Activated CD8-positive, alpha-beta T cell treated with anti-CD3 and anti-CD28 coated beads for 36 hours (primary cell): ENCODE measurements around the gene PRDM16. TPM values are rescaled to one million over a fixed set of nuclear protein-coding genes. Genes with fewer than 3 reads are reported as not detected.

Experiments used
- ATAC-seq: fragments of 200-7000 bp; cut with Tn5 transposase; one replicate; pipeline ENCODE4 v1.10.0; 2021; ENCODE audit warnings: mild to moderate bottlenecking, moderate library complexity
- CTCF ChIA-PET: fragments of 350-600 bp; sonication (Branson Sonifier 250); formaldehyde crosslinking; loops from one replicate; lab custom pipeline; 2021; ENCODE audit warnings: antibody characterized with exemption; lab: Charles Lee
- POLR2A ChIA-PET: fragments of 350-600 bp; sonication (Branson Sonifier 250); formaldehyde crosslinking; loops from one replicate; lab custom pipeline; 2021; ENCODE audit warnings: antibody characterized with exemption; lab: Charles Lee
- DNase-seq: peaks from one replicate; pipeline ENCODE4 v3.0.0-alpha.2; 2020
- H3K27ac Mint-ChIP-seq: one replicate; pipeline ENCODE4 v1.8.0; 2021; ENCODE audit warnings: mild to moderate bottlenecking, mixed read lengths
- H3K27me3 Mint-ChIP-seq: one replicate; pipeline ENCODE4 v1.8.0; 2021; ENCODE audit warnings: mixed read lengths
- H3K36me3 Mint-ChIP-seq: one replicate; pipeline ENCODE4 v1.8.0; 2021; ENCODE audit warnings: low read depth, mixed read lengths
- H3K4me1 Mint-ChIP-seq: one replicate; pipeline ENCODE4 v1.8.0; 2021; ENCODE audit warnings: low read depth, mixed read lengths
- H3K4me3 Mint-ChIP-seq: one replicate; pipeline ENCODE4 v1.8.0; 2021; ENCODE audit warnings: mild to moderate bottlenecking, moderate library complexity, mixed read lengths
- H3K9me3 Mint-ChIP-seq: one replicate; pipeline ENCODE4 v1.8.0; 2021; ENCODE audit warnings: mixed read lengths
- intact Hi-C: fragments of 100-400 bp; cut with micrococcal nuclease; formaldehyde crosslinking; loops from one replicate; pipeline ENCODE4 v1.10.0; 2022
- total RNA-seq, 2 experiments: library from RNA; stranded (reverse); gene quantifications; one replicate each; pipeline ENCODE4 v1.2.3, GENCODE V29; 2021
- TF ChIP-seq, protein P1 (sequence below): fragments of 200-600 bp; IDR thresholded peaks from one replicate; pipeline ENCODE4 v1.8.0; 2022; ENCODE audit warnings: antibody characterized with exemption, mild to moderate bottlenecking

PRDM16 gene
- total RNA-seq, 2 experiments from 2014 or later, result 0.29 to 0.49 TPM

DNA sequence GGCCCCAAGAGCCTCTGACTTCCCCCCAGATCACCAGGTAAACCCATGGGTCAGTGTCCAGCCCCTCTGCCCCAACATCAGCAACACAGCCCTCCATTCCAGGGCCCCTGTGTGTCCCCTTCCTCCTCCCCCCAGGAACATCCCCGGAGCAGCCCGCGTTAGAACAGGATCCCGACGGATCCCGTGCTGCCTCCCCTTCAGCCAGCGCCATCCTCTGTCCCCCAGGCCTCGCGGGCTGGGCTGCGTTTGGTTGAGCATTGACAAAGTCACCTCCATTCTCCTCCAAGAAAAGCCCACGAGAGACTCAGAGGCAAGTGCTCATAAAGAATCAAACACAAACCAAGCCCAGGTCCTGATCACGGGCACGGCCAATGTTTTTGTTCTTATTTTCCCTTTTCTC lies 225.4 kb downstream of the PRDM16 start:
- Mint-ChIP-seq H3K27ac (no peak overlapping the region), H3K4me3 (no peak overlapping the region), H3K4me1 (no peaks in the 10 kb centered on the region), H3K36me3 (no peaks in the 10 kb centered on the region), H3K9me3 (no peaks in the 10 kb centered on the region), H3K27me3 (no peaks in the 10 kb centered on the region)
- CTCF ChIA-PET, result no interaction called here
- POLR2A ChIA-PET, result no interaction called here
- TF ChIP-seq, protein P1, sequence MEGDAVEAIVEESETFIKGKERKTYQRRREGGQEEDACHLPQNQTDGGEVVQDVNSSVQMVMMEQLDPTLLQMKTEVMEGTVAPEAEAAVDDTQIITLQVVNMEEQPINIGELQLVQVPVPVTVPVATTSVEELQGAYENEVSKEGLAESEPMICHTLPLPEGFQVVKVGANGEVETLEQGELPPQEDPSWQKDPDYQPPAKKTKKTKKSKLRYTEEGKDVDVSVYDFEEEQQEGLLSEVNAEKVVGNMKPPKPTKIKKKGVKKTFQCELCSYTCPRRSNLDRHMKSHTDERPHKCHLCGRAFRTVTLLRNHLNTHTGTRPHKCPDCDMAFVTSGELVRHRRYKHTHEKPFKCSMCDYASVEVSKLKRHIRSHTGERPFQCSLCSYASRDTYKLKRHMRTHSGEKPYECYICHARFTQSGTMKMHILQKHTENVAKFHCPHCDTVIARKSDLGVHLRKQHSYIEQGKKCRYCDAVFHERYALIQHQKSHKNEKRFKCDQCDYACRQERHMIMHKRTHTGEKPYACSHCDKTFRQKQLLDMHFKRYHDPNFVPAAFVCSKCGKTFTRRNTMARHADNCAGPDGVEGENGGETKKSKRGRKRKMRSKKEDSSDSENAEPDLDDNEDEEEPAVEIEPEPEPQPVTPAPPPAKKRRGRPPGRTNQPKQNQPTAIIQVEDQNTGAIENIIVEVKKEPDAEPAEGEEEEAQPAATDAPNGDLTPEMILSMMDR, result no peak
- DNase-seq (no peak), ATAC-seq (no peak)
- intact Hi-C loops, result no loop called here

GRCh38 chr1:3295846-3296245 lies 226.8 kb downstream of the PRDM16 start:
- Mint-ChIP-seq H3K36me3 (no peaks in the 10 kb centered on the region), H3K27me3 (no peaks in the 10 kb centered on the region), H3K4me3 (no peak overlapping the region), H3K27ac (no peak overlapping the region), H3K9me3 (no peaks in the 10 kb centered on the region), H3K4me1 (no peaks in the 10 kb centered on the region)
- TF ChIP-seq, protein P1, result no peak
- no peak for ATAC-seq
- intact Hi-C loops, result no loop called here
- POLR2A ChIA-PET, result no interaction called here
- DNase-seq, result no peak
- CTCF ChIA-PET, result no interaction called here

DNA sequence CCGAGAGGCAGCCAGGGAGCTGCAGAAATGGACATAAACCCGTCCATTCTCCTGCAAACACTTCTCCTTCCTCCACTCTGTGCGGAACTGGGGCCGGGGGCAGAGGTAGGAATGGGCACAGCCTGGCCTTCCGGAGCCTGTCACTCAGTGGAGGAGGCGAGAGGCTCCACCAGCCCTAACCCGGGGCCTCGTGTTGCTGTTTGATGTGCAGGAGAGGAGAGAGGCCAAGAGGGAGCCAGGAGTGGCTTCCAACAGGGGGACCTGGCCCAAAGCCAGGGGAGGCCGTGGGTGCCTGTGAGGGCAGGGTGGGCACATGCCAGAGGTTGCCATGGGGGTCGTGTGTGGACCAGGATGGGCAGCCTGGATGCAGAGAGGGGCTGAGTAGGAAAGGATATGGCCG lies 227.3 kb downstream of the PRDM16 start:
- Mint-ChIP-seq H3K36me3 (no peaks in the 10 kb centered on the region), H3K4me1 (no peaks in the 10 kb centered on the region), H3K9me3 (no peaks in the 10 kb centered on the region), H3K4me3 (no peak overlapping the region), H3K27ac (no peak overlapping the region), H3K27me3 (no peaks in the 10 kb centered on the region)
- intact Hi-C loops, result no loop called here
- DNase-seq, result no peak
- ChIA-PET POLR2A (no interaction called here), CTCF (no interaction called here)
- TF ChIP-seq, protein P1, result no peak
- no peak for ATAC-seq

GRCh38 chr1:3296826-3297225 lies 227.8 kb downstream of the PRDM16 start:
- ChIA-PET POLR2A (no interaction called here), CTCF (no interaction called here)
- H3K4me3 Mint-ChIP-seq, result no peak overlapping the region
- TF ChIP-seq, protein P1, result no peak
- H3K36me3 Mint-ChIP-seq, result no peaks in the 10 kb centered on the region
- H3K27ac Mint-ChIP-seq, result no peak overlapping the region
- DNase-seq (no peak), ATAC-seq (no peak)
- intact Hi-C loops, result no loop called here
- H3K4me1 Mint-ChIP-seq, result no peaks in the 10 kb centered on the region
- H3K27me3 Mint-ChIP-seq, result no peaks in the 10 kb centered on the region
- H3K9me3 Mint-ChIP-seq, result no peaks in the 10 kb centered on the region

GRCh38 chr1:3297756-3298155 lies 228.8 kb downstream of the PRDM16 start:
- Mint-ChIP-seq H3K4me1 (no peaks in the 10 kb centered on the region), H3K27me3 (no peaks in the 10 kb centered on the region), H3K9me3 (no peaks in the 10 kb centered on the region), H3K27ac (no peak overlapping the region), H3K36me3 (no peaks in the 10 kb centered on the region), H3K4me3 (no peak overlapping the region)
- ChIA-PET CTCF (no interaction called here), POLR2A (no interaction called here)
- intact Hi-C loops, result no loop called here
- TF ChIP-seq, protein P1, result no peak
- ATAC-seq (no peak), DNase-seq (no peak)
